22Rv1 (cell line): Measurements from ENCODE around the gene NT5DC3.

Experiments
- H3K27ac ChIP-seq: fragments of 450-650 bp; 2 replicates; pipeline ENCODE4 v1.5.1; 2017
- ZFX ChIP-seq: fragments of 450-650 bp; IDR thresholded peaks from 2 replicates; pipeline ENCODE4 v1.6.1; 2017; ENCODE audit warnings: antibody characterized with exemption, borderline replicate concordance
- TF ChIP-seq, protein P1 (sequence below): fragments of 450-650 bp; IDR thresholded peaks from 2 replicates; pipeline ENCODE4 v1.5.1; 2017; ENCODE audit warnings: mild to moderate bottlenecking

NT5DC3 gene

DNA sequence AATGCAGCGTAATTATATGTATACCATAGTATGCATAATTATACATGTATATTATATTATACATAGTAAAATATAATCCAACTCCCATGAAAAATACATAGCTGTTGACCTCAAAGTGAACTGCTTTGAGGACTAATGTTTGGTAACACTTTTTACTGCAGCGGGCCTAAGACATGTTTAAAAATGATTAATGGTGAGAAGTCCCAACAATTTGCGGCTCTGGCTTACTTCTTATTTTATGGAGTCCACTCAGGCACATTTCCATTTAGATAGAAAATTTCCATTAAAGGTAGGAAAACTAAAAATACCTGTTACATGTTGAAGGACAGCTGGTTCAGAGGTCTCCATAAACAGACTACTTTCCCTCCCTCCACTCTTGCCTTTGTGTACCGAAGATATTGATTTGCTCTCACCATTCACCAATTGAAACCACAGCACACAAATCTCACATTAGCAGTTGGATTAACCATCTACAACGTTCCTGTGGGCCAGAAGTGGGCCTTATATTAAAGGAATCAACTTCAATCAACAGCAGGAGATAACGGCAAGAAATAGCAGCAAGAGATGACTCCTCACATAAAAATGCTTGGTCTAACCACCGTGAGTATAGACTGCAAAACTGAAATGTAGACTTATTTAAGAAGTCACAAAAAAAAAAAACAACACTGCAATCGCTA is 14.1 kb upstream of the NT5DC3 start:
- TF ChIP-seq, protein P1, sequence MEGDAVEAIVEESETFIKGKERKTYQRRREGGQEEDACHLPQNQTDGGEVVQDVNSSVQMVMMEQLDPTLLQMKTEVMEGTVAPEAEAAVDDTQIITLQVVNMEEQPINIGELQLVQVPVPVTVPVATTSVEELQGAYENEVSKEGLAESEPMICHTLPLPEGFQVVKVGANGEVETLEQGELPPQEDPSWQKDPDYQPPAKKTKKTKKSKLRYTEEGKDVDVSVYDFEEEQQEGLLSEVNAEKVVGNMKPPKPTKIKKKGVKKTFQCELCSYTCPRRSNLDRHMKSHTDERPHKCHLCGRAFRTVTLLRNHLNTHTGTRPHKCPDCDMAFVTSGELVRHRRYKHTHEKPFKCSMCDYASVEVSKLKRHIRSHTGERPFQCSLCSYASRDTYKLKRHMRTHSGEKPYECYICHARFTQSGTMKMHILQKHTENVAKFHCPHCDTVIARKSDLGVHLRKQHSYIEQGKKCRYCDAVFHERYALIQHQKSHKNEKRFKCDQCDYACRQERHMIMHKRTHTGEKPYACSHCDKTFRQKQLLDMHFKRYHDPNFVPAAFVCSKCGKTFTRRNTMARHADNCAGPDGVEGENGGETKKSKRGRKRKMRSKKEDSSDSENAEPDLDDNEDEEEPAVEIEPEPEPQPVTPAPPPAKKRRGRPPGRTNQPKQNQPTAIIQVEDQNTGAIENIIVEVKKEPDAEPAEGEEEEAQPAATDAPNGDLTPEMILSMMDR: no peak
- TF ChIP-seq ZFX: no peak
- no peak overlapping the region for H3K27ac ChIP-seq

DNA sequence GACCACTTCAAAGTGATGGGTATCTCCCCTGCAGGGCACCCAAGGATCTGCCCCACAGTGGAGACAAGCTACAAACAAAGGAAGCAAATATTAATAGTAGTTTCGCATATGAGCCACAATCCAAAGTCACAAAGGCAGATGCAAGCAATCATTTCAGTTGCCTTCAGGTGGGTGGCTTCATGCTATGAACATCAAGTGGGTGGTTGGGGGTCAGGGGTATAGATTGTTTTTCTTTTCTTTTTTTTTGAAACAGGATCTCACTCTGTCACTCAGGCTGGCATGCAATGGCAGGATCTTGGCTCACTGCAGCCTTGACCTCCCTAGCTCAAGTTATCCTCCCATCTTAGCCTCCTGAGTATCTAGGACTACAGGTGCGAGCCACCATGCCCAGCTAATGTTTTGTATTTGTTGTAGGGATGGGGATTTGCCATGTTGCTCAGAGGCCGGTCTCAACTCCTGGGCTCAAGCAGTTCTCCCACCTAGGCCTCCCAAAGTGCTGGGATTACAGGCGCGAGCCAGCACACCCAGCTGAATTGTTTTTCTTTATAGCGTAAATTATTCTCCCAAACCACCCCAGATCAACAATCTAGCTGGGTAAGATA is 13.4 kb upstream of the NT5DC3 start:
- no peak overlapping the region for H3K27ac ChIP-seq

DNA sequence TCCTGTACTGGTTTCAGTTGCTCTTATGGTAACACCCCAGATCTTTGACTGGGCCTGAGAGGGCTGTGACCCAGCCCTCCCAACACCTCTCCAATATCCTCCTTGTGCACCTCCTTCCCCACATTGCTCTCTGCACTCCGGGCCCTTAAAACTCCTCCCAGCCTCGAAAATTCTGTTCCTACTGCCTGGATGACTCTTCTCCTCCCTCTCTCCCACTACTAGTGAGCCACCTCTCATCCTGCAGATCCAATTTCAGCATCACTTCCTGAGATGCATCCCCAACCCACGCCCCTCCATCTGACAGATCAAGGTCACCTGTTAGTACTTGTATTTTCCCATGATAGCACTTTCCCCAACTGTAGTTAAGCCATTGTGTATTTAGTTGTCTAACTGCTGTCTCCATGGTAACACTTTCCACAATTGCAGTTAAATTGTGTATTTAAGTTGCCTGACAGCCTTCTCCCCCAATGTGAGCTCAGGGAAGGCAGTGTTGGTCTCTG is 11.5 kb upstream of the NT5DC3 start:
- TF ChIP-seq, protein P1: no peak
- TF ChIP-seq ZFX: no peak
- H3K27ac ChIP-seq: peak overlapping the region; percentile 14

More for the DNA sequence above, 13.4 kb upstream of the NT5DC3 start:
- TF ChIP-seq ZFX: no peak
- TF ChIP-seq, protein P1: no peak

DNA sequence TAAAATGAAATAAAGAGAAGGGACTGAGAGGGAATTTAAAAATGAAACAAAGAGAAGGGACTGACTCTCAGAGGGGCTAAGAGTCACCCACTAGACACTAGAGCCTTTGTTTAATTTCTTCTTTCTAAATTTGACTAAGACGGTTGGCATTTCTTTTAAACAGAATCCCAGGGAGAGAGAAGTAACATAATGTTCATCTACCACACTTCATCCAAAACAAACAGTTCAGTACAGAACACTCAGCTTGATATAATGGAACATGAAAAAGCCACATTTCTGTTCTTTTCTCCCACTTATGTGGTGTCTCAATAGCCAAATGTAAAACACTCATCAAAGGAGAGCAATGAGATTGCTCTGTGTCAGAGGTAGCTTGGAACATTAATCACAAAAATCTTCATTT is 10.1 kb upstream of the NT5DC3 start:
- no peak overlapping the region; the same call in 1 of the 2 replicates for H3K27ac ChIP-seq

DNA sequence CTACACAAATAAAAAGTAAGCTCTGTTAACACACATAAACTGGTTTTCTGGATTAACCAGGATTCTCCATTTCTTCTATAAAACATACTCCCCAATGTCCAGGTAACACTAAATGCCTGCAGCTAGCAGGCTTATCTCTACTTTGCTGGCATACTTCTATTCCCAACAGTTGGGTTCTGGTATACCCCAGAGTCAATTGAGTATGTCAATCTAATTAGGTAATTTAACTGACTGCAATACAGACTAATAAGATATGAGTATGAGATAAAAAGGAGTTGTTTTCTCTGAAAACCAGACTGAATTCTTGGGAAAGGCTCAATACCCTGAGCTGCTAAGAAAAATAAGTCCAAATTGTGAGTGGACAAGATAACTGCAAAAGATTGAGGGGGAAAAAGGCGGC is 9.4 kb upstream of the NT5DC3 start:
- H3K27ac ChIP-seq: no peak overlapping the region; the same call in 1 of the 2 replicates
- TF ChIP-seq, protein P1: no peak
- TF ChIP-seq ZFX: no peak

More for the DNA sequence above, 10.1 kb upstream of the NT5DC3 start:
- TF ChIP-seq ZFX: no peak

DNA sequence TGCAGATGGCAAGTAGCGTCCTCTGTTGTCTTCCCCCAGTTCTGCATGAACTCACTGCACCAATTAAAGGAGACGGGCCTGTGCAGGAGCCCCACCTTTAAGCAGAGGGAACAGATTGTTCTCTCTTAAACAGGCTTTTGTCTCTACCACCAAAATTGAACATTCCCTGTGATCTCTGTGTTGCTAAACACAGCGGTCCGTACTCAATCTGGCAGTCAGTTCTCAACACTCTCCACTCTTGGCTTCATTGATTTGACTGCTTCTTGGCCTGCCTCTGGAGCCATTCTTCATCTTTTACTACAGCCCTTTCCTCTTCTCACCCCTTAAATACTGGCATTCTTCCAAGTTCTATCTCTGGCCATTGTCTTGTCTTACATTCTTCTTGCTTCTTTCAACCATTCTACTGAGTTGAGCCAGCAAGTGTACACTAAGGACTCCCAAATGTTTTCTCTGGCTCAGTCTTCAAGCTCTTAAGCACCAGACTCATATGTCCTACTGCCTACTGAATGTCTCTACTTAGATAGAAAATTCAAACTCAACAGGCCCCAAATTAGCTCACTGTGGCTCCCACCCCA is 8.0 kb upstream of the NT5DC3 start:
- TF ChIP-seq, protein P1: no peak
- TF ChIP-seq ZFX: no peak
- H3K27ac ChIP-seq: peak overlapping the region; percentile 28

DNA sequence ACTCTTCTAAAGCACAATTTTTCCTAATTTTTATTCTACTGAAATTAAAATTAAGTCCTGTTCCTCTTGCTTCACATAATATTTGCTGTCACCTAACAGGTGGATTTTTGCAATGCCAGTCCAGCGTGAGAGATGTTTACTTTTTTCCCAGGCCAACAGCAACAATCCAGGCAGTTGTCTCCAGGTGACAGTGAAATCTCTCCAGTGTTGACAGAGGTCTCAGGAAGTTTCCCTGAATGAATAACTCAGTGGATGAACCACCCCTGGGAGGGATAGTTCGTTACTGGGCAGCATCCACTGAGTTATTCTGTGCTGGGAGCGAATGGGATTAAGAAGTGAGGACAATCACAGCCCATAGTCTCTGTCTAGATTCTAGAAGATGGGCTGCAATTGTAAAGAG is 7.1 kb upstream of the NT5DC3 start:
- no peak for TF ChIP-seq ZFX
- TF ChIP-seq, protein P1: no peak
- peak overlapping the region; percentile 28 for H3K27ac ChIP-seq
